GOT3 (cell line): ENCODE results near the gene SUPT6H.
"Not testable (repeated sequence)": the region's sequence is repeated elsewhere in the genome, so short reads cannot be mapped to it uniquely, and the experiment has no call there.

Experiments used
- DNase-seq: peaks from one replicate; lab custom pipeline; 2025; ENCODE audit warnings: mixed read lengths; lab: John Stamatoyannopoulos, UW

The SUPT6H gene

GRCh38 chr17:28648698-28649097, 13.3 kb upstream of the SUPT6H start:
- DNase-seq: no peak

GRCh38 chr17:28655160-28655559, 6.8 kb upstream of the SUPT6H start:
- DNase-seq: no peak

- DNase-seq: no peak
These were observed 4.2 kb upstream of the SUPT6H start for GRCh38 chr17:28657756-28658155.

GRCh38 chr17:28658342-28658741, 3.7 kb upstream of the SUPT6H start:
- DNase-seq: not testable (repeated sequence)

GRCh38 chr17:28658766-28659496, 3.1 kb upstream of the SUPT6H start:
- not testable (repeated sequence) for DNase-seq

- DNase-seq: not testable (repeated sequence)
These were observed 2.5 kb upstream of the SUPT6H start for GRCh38 chr17:28659497-28659881.

GRCh38 chr17:28662527-28662829, 473 bp downstream of the SUPT6H start:
- no peak for DNase-seq

- no peak for DNase-seq
These were observed 1.7 kb downstream of the SUPT6H start for GRCh38 chr17:28663723-28664122.

- no peak for DNase-seq
These were observed 4.0 kb downstream of the SUPT6H start for GRCh38 chr17:28665994-28666393.

- DNase-seq: no peak
These were observed 5.9 kb downstream of the SUPT6H start for GRCh38 chr17:28667870-28668269.

GRCh38 chr17:28669918-28670317, 7.9 kb downstream of the SUPT6H start:
- DNase-seq: no peak

- no peak for DNase-seq
These were observed 13.5 kb downstream of the SUPT6H start for GRCh38 chr17:28675490-28675889.

GRCh38 chr17:28675980-28676379, 14.0 kb downstream of the SUPT6H start:
- DNase-seq: no peak

- no peak for DNase-seq
These were observed 20.6 kb downstream of the SUPT6H start for GRCh38 chr17:28682655-28683054.

GRCh38 chr17:28684963-28685362, 23.0 kb downstream of the SUPT6H start:
- DNase-seq: no peak

GRCh38 chr17:28685366-28685765, 23.4 kb downstream of the SUPT6H start:
- no peak for DNase-seq

- no peak for DNase-seq
These were observed 24.3 kb downstream of the SUPT6H start for GRCh38 chr17:28686296-28686695.

GRCh38 chr17:28688481-28688880, 26.5 kb downstream of the SUPT6H start:
- DNase-seq: no peak

- DNase-seq: no peak
These were observed 27.0 kb downstream of the SUPT6H start for GRCh38 chr17:28689011-28689410.

GRCh38 chr17:28693869-28694268, 31.9 kb downstream of the SUPT6H start:
- DNase-seq: no peak

GRCh38 chr17:28698253-28698941, 36.4 kb downstream of the SUPT6H start:
- no peak for DNase-seq

GRCh38 chr17:28700278-28700677, 38.3 kb downstream of the SUPT6H start:
- no peak for DNase-seq

GRCh38 chr17:28700830-28701492, 39.0 kb downstream of the SUPT6H start:
- no peak for DNase-seq
